ENCODE data around the gene CRLF2. TPM values are rescaled to one million over a fixed set of nuclear protein-coding genes. Genes with fewer than 3 reads are reported as not detected.

The CRLF2 gene
- total and polyA plus RNA-seq, 8 donors = not detected

DNA sequence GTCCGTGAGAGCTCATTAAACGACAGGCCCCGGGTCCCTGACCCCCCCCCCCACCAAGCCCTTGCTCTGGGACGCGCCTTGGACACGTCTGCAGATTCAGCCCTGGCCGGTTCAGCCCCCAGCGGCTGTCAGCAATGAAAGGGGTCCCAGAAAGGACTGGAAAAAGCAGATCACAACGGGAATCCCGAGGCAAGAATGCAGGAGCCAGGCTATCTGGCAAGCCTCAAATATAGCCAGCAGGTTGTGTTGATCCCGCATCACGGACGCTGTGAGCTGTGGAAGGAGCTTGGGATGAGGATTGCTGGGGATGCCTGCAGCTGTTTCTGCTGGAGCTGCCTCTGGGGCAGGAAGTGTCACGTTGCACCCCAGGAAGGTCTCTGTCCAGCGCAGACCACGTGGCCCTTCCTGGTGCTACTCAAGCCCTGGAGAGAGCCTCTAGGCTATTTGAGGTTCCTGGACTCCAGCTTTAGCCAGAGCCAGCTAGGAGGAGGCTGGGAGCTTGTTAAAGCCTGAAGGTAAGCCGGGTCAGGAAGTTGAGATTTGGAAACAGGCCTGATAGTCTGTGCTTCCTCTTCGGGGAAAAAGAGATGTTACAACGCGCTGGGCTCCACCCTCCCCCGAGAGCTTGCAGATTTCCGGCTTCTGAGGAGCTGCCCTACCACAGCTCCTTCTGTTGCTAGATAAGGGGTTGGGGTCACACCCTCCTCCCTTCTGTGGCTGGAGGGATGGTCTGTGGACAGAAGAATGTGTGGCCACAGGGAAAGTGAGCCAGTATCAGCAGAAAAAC is 36.8 kb upstream of the CRLF2 start:
- DNase-seq = peak; percentile 39 to 60
- no peak for TF ChIP-seq POLR2AphosphoS5 (IDR thresholded peaks at IDR 0.05)
- no peak for TF ChIP-seq EP300 (IDR thresholded peaks at IDR 0.05)
- TF ChIP-seq, protein P1, sequence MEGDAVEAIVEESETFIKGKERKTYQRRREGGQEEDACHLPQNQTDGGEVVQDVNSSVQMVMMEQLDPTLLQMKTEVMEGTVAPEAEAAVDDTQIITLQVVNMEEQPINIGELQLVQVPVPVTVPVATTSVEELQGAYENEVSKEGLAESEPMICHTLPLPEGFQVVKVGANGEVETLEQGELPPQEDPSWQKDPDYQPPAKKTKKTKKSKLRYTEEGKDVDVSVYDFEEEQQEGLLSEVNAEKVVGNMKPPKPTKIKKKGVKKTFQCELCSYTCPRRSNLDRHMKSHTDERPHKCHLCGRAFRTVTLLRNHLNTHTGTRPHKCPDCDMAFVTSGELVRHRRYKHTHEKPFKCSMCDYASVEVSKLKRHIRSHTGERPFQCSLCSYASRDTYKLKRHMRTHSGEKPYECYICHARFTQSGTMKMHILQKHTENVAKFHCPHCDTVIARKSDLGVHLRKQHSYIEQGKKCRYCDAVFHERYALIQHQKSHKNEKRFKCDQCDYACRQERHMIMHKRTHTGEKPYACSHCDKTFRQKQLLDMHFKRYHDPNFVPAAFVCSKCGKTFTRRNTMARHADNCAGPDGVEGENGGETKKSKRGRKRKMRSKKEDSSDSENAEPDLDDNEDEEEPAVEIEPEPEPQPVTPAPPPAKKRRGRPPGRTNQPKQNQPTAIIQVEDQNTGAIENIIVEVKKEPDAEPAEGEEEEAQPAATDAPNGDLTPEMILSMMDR (IDR thresholded peaks at IDR 0.05) = no peak
- TF ChIP-seq POLR2A (IDR thresholded peaks at IDR 0.05) = no peak

DNA sequence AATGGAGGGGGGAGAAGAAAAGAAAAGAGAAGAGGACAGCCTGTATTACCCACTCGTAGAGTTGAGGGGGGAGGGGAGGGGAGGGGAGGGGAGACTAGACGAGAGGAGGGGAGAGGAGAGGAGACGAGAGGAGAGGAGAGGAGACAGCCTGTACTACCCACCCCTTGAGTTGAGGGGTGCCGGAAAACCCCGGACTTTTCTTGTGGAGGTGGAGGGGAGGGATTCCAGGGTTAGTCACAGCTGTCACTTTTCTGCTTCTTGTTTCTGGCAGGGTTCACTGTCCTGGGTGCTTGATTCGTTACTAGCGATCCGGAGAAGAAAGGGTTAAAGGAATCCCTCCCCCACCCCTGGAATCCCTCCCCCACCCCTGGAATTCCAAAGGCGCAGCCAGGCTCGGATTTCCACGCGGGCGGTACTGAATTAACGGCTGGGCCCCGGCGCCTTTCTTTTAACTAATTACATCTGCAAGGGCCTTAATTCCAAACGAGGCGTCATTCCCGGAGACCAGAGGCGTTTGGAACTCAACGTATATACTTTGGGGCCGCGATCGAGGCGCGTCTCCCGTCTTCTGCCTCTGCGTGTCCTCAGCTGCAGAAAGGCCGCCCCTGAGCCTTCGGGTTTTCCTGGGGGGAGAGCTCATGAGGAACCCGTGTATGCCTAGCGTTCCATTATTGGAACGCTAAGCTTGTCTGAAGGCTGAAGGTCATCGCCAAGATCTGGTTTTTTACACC is 36.0 kb upstream of the CRLF2 start:
- H3K4me1 ChIP-seq = peaks cover 8 to 20% (median 16%) of the 10 kb centered on the region in 4 donors
- peak overlapping the region in 4 of 5 donors; percentile 34 to 77 (median 58) for H3K27ac ChIP-seq
- intact Hi-C loops (cut with DNase I; ENCODE audit: low total_unique reads) = no loop called here
- TF ChIP-seq POLR2A (IDR thresholded peaks at IDR 0.05) = no peak
- TF ChIP-seq POLR2AphosphoS5 (IDR thresholded peaks at IDR 0.05) = no peak
- TF ChIP-seq, protein P1 (IDR thresholded peaks at IDR 0.05) = no peak
- no peak for TF ChIP-seq EP300 (IDR thresholded peaks at IDR 0.05)
- peaks cover 0 to 4% (median 0%) of the 10 kb centered on the region in 4 donors for H3K9me3 ChIP-seq
- H3K4me3 ChIP-seq = peak overlapping the region in 3 of 4 donors; percentile 8 to 21 (median 15)
- peak in 1 of 2 donors; percentile 44 for DNase-seq
- 3 to 9% (median 4%) methylated on average over 20 to 34 of the region's 34 CpGs for WGBS, 5 donors
- H3K36me3 ChIP-seq = no peaks in the 10 kb centered on the region
- peaks cover 0 to 34% (median 16%) of the 10 kb centered on the region in 3 donors for H3K27me3 ChIP-seq

More for the DNA sequence above, 36.8 kb upstream of the CRLF2 start:
- Histone ChIP-seq H3K4me1 (peaks cover 8 to 20% (median 16%) of the 10 kb centered on the region in 4 donors), H3K36me3 (no peaks in the 10 kb centered on the region), H3K9me3 (peaks cover 0 to 9% (median 0%) of the 10 kb centered on the region in 4 donors), H3K4me3 (peak overlapping the region in 3 of 4 donors; percentile 8 to 21 (median 15)), H3K27me3 (peaks cover 0 to 34% (median 16%) of the 10 kb centered on the region in 3 donors), H3K27ac (peak overlapping the region in 4 of 5 donors; percentile 34 to 77 (median 58))
- intact Hi-C loops (cut with DNase I; ENCODE audit: low total_unique reads) = no loop called here
- 2 to 9% (median 5%) methylated on average over 14 to 22 of the region's 22 CpGs for WGBS, 5 donors

DNA sequence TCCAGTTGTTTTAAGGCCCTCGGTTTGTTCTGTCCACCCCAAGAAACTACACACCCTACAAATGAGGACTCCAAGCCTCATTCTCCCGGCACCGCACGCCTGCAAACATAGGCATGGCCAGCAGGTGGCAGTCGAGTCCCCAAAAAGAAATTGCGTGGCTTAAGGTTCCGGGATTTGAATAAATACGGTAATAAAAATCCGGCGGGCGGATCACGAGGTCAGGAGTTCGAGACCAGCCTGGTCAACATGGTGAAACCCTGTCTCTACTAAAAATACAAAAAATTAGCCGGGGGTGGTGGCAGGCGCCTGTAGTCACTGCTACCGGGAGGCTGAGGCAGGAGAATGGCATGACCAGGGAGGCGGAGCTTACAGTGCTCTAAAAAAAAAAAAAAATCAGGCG is 34.4 kb upstream of the CRLF2 start:
- H3K27ac ChIP-seq = no peak overlapping the region
- intact Hi-C loops (cut with DNase I; ENCODE audit: low total_unique reads) = no loop called here
- WGBS, 5 donors = 10 to 17% (median 15%) methylated on average over 18 of the region's 18 CpGs
- H3K36me3 ChIP-seq = no peaks in the 10 kb centered on the region
- peak; percentile 64 to 71 for DNase-seq
- no peaks in the 10 kb centered on the region for H3K9me3 ChIP-seq
- H3K4me3 ChIP-seq = no peak overlapping the region
- peaks cover 8 to 20% (median 16%) of the 10 kb centered on the region in 4 donors for H3K4me1 ChIP-seq
- peaks cover 0 to 34% (median 16%) of the 10 kb centered on the region in 3 donors for H3K27me3 ChIP-seq
- TF ChIP-seq POLR2A (IDR thresholded peaks at IDR 0.05) = no peak
- TF ChIP-seq, protein P1 (IDR thresholded peaks at IDR 0.05) = peak in 5 of 7 experiments; percentile 45 to 79 (median 71)
